ENCODE data around the gene ZNF804A. TPM values are rescaled to one million over a fixed set of nuclear protein-coding genes. Genes with fewer than 3 reads are reported as not detected.

ZNF804A gene
- polyA plus RNA-seq, 3 donors = 0.83 to 3.7 (median 1.8) TPM

DNA sequence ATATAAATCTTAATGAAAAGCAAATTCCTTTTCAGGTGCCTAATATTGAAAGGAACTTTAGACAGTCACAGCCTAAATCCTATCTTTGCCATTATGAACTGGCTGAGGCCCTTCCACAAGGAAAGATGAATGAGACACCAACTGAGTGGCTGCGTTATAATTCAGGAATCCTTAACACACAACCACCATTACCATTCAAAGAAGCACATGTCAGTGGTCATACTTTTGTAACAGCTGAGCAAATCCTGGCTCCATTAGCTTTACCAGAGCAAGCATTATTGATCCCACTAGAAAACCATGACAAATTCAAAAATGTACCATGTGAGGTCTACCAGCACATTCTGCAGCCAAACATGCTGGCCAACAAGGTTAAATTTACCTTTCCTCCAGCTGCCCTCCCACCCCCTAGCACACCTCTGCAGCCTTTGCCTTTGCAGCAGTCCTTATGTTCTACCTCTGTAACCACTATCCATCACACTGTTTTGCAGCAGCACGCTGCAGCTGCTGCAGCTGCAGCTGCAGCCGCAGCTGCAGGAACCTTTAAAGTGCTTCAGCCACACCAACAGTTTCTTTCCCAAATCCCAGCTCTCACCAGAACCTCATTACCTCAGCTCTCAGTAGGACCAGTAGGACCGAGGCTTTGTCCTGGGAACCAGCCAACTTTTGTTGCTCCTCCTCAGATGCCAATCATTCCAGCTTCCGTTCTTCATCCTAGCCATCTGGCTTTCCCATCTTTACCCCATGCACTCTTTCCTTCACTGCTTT is 340.1 kb downstream of the ZNF804A start:
- intact Hi-C loops (cut with micrococcal nuclease) = no loop called here
- Histone ChIP-seq H3K9me3 (replicated peaks in 1 of 2; ENCODE audit: control insufficient read depth in 1 of 2, insufficient read depth in 1 of 2, low read length in 2 of 2) (peaks cover 0 to 5% of the 10 kb centered on the region in 2 donors), H3K4me2 (replicated peaks; ENCODE audit: extremely low read depth, low read length, poor library complexity, severe bottlenecking) (no peak overlapping the region), H3K27me3 (ENCODE audit: control insufficient read depth in 2 of 2, insufficient read depth in 2 of 2, low read length in 2 of 2) (no peaks in the 10 kb centered on the region), H4K20me1 (ENCODE audit: insufficient read depth, low read length) (no peaks in the 10 kb centered on the region), H2AFZ (ENCODE audit: insufficient read depth, low read depth, low read length, poor library complexity, severe bottlenecking) (no peak overlapping the region), H3K27ac (ENCODE audit: low read depth in 1 of 2, low read length in 2 of 2) (no peak overlapping the region), H3K36me3 (replicated peaks in 1 of 2; ENCODE audit: control insufficient read depth in 1 of 2, insufficient read depth in 2 of 2, low read length in 2 of 2) (peaks cover 0 to 3% of the 10 kb centered on the region in 2 donors), H3K4me1 (ENCODE audit: control insufficient read depth in 1 of 2, insufficient read depth in 2 of 2, low read length in 2 of 2) (no peaks in the 10 kb centered on the region), H3K9ac (ENCODE audit: insufficient read depth, low read length, poor library complexity, severe bottlenecking) (no peak overlapping the region), H3K79me2 (ENCODE audit: insufficient read depth, low read length) (no peaks in the 10 kb centered on the region), H3K4me3 (replicated peaks in 1 of 3; ENCODE audit: low read depth in 2 of 3, low read length in 3 of 3) (no peak overlapping the region)
- Mint-ChIP-seq H3K27ac (peak overlapping the region in 1 of 7 donors; percentile 27), H3K4me3 (no peak overlapping the region), H3K9me3 (peaks cover 0 to 9% (median 4%) of the 10 kb centered on the region in 7 donors), H3K27me3 (ENCODE audit: low read depth in 3 of 3) (no peaks in the 10 kb centered on the region), H3K4me1 (no peaks in the 10 kb centered on the region), H3K36me3 (peaks cover 2% of the 10 kb centered on the region in 2 donors)
- DNase-seq = no peak
- WGBS (ENCODE audit: insufficient coverage) = 90% methylated on average over 4 of the region's 5 CpGs
- TF ChIP-seq, protein P1, sequence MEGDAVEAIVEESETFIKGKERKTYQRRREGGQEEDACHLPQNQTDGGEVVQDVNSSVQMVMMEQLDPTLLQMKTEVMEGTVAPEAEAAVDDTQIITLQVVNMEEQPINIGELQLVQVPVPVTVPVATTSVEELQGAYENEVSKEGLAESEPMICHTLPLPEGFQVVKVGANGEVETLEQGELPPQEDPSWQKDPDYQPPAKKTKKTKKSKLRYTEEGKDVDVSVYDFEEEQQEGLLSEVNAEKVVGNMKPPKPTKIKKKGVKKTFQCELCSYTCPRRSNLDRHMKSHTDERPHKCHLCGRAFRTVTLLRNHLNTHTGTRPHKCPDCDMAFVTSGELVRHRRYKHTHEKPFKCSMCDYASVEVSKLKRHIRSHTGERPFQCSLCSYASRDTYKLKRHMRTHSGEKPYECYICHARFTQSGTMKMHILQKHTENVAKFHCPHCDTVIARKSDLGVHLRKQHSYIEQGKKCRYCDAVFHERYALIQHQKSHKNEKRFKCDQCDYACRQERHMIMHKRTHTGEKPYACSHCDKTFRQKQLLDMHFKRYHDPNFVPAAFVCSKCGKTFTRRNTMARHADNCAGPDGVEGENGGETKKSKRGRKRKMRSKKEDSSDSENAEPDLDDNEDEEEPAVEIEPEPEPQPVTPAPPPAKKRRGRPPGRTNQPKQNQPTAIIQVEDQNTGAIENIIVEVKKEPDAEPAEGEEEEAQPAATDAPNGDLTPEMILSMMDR (IDR thresholded peaks at IDR 0.05) = no peak

DNA sequence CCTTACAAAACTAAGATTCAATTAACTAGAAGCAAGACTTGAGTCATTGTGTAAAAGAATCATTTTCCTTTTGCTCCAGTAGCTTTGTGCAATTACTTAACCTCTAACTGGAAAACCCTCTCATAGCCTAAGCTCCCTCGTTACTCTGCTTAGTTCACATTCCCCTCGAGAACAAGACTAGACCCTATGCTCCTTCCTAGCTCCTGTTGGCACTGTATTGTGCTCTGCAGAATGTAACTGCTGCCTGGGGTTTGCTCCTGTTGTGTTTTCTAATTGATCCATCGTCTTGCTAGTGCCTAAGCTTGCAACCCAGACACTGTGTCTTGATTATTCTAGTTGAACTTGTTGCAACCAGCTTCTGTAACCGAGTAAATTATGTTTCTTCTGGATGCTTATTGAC is 347.0 kb downstream of the ZNF804A start:
- no peaks in the 10 kb centered on the region for H3K27me3 ChIP-seq (ENCODE audit: control insufficient read depth in 2 of 2, insufficient read depth in 2 of 2, low read length in 2 of 2)
- intact Hi-C loops (cut with micrococcal nuclease) = no loop called here
- H3K4me2 ChIP-seq (replicated peaks; ENCODE audit: extremely low read depth, low read length, poor library complexity, severe bottlenecking) = no peak overlapping the region
- no peak for DNase-seq
- H3K79me2 ChIP-seq (ENCODE audit: insufficient read depth, low read length) = no peaks in the 10 kb centered on the region
- TF ChIP-seq, protein P1 (IDR thresholded peaks at IDR 0.05) = no peak
- H3K4me3 Mint-ChIP-seq = no peak overlapping the region
- no peak overlapping the region for H3K9ac ChIP-seq (ENCODE audit: insufficient read depth, low read length, poor library complexity, severe bottlenecking)
- H3K4me3 ChIP-seq (replicated peaks in 1 of 3; ENCODE audit: low read depth in 2 of 3, low read length in 3 of 3) = no peak overlapping the region
- H3K9me3 ChIP-seq (replicated peaks in 1 of 2; ENCODE audit: control insufficient read depth in 1 of 2, insufficient read depth in 1 of 2, low read length in 2 of 2) = no peaks in the 10 kb centered on the region
- no peaks in the 10 kb centered on the region for H3K36me3 Mint-ChIP-seq
- no peak overlapping the region for H2AFZ ChIP-seq (ENCODE audit: insufficient read depth, low read depth, low read length, poor library complexity, severe bottlenecking)
- no peaks in the 10 kb centered on the region for H3K4me1 Mint-ChIP-seq
- 81% methylated on average over 3 of the region's 4 CpGs for WGBS (ENCODE audit: insufficient coverage)
- H3K27ac Mint-ChIP-seq = no peak overlapping the region
- H3K27ac ChIP-seq (ENCODE audit: low read depth in 1 of 2, low read length in 2 of 2) = no peak overlapping the region
- no peaks in the 10 kb centered on the region for H3K36me3 ChIP-seq (replicated peaks in 1 of 2; ENCODE audit: control insufficient read depth in 1 of 2, insufficient read depth in 2 of 2, low read length in 2 of 2)
- no peaks in the 10 kb centered on the region for H3K4me1 ChIP-seq (ENCODE audit: control insufficient read depth in 1 of 2, insufficient read depth in 2 of 2, low read length in 2 of 2)
- no peaks in the 10 kb centered on the region for H4K20me1 ChIP-seq (ENCODE audit: insufficient read depth, low read length)
- H3K27me3 Mint-ChIP-seq (ENCODE audit: low read depth in 3 of 3) = no peaks in the 10 kb centered on the region
- H3K9me3 Mint-ChIP-seq = peaks cover 0 to 2% (median 0%) of the 10 kb centered on the region in 7 donors

Measured in CD14-positive monocyte (primary cell).